Measurements from ENCODE around the gene CMTM8.

Gene CMTM8

DNA sequence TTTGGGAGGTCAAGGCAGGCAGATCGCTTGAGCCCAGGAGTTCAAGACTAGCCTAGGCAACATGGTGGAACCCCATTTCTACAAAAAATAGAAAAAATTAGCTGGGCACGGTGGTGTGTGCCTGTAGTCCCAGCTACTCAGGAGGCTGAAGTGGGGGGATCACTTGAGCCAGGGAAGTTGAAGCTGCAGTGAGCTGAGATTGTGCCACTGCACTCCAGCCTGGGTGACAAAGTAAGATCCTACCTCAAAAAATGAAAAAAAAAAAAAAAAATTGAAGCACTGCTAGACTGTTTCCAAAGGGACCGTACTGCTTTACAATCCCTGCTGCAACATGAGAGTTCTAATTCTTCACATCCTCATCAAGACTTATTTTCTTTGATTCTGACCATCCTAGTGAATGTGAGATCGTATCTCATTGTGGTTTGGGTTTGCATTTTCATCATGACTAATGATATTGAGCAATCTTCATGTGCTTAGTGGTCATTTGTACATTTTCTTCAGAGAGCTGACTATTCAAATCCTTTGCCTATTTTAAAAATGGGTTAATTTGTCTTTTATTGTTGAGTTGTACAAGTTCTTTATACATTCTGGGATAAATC lies 10.8 kb downstream of the CMTM8 start:
- POLR2A ChIA-PET (ENCODE audit: low non-redundant PET): no interaction called here
- peak overlapping the region; percentile 66 for H3K27ac ChIP-seq
- DNase-seq (ENCODE audit: low spot score): peak; percentile 57
- TF ChIP-seq, protein P1, sequence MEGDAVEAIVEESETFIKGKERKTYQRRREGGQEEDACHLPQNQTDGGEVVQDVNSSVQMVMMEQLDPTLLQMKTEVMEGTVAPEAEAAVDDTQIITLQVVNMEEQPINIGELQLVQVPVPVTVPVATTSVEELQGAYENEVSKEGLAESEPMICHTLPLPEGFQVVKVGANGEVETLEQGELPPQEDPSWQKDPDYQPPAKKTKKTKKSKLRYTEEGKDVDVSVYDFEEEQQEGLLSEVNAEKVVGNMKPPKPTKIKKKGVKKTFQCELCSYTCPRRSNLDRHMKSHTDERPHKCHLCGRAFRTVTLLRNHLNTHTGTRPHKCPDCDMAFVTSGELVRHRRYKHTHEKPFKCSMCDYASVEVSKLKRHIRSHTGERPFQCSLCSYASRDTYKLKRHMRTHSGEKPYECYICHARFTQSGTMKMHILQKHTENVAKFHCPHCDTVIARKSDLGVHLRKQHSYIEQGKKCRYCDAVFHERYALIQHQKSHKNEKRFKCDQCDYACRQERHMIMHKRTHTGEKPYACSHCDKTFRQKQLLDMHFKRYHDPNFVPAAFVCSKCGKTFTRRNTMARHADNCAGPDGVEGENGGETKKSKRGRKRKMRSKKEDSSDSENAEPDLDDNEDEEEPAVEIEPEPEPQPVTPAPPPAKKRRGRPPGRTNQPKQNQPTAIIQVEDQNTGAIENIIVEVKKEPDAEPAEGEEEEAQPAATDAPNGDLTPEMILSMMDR (conservative IDR thresholded peaks at IDR 0.05; ENCODE audit: low read depth): no peak
- CTCF ChIA-PET: no interaction called here

DNA sequence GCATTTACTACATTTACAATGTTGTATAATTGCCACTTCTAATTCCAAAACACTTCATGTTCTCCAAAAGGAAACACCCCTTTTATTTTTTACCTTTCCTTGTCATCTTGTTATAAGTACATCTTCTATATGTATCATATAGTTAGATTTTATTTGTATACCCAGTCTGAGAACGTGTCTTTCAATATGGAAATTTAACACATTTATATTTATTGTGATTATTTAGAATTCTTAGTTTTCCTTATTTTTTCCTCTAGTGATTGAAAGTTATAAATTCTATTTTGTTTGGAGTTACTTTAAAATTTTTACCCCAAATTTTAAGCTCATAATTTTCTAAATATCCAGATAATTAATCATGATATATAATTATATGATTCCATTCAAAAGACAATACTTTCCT lies 15.8 kb downstream of the CMTM8 start:
- H3K27ac ChIP-seq: no peak overlapping the region
- ChIA-PET POLR2A (ENCODE audit: low non-redundant PET) (no interaction called here), CTCF (no interaction called here)
- no peak for DNase-seq (ENCODE audit: low spot score)
- TF ChIP-seq, protein P1 (conservative IDR thresholded peaks at IDR 0.05; ENCODE audit: low read depth): no peak

DNA sequence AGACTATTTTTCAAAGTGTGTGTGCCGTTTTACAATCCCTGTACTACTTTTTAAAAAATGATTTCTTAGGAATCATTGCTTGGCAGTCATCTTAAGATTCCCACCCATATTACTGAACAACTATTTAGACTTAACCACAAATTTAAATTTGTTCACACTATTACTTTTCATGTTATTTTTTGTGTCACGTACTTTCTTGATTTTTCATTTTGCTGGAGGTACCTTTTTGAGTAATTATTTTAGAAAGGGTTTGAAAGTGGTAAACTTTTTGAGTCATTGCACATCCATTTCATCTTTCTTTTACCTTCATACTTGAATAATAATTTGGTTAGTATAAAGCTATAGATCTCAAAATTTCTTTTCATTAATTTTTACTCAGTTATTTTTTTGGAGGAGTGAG lies 16.9 kb downstream of the CMTM8 start:
- no peak overlapping the region for H3K27ac ChIP-seq
- TF ChIP-seq, protein P1 (conservative IDR thresholded peaks at IDR 0.05; ENCODE audit: low read depth): no peak
- CTCF ChIA-PET: no interaction called here
- POLR2A ChIA-PET (ENCODE audit: low non-redundant PET): no interaction called here
- no peak for DNase-seq (ENCODE audit: low spot score)

DNA sequence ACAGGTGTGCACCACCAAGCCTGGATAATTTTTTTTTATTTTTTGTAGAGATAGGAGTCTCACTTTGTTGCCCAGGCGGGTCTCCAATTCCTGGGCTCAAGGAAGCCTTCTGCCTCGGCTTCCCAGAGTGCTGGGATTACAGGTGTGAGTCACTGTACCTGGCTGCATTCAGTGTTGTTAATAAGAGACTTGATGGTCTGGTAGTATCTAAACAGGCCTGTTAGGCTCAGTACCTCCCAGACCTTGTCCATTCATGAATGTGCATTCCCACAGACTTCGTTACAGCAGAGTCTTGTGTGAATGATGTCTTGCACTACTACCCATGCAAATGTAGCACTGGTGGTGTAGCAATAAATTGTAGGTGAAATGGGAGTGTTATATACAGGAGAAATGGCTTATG lies 17.7 kb downstream of the CMTM8 start:
- ChIA-PET CTCF (no interaction called here), POLR2A (ENCODE audit: low non-redundant PET) (no interaction called here)
- TF ChIP-seq, protein P1 (conservative IDR thresholded peaks at IDR 0.05; ENCODE audit: low read depth): no peak
- H3K27ac ChIP-seq: no peak overlapping the region
- DNase-seq (ENCODE audit: low spot score): no peak

DNA sequence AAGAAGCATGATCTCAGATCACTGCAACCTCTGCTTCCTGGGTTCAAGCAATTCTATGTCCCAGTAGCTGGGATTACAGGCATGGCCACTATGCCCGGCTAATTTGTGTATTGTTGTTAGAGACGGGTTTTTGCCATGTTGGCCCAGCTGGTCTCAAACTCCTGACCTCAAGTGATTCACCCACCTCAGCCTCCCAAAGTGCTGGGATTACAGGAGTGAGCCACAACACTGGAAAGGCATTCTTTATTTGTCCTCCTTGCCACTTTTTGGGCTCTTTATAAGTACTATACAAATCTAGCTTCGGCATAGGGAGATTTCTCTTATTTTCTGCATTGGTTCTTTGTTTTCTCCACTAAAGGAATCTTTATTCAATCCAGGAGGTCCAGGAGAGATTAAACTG lies 18.6 kb downstream of the CMTM8 start:
- POLR2A ChIA-PET (ENCODE audit: low non-redundant PET): no interaction called here
- CTCF ChIA-PET: no interaction called here

DNA sequence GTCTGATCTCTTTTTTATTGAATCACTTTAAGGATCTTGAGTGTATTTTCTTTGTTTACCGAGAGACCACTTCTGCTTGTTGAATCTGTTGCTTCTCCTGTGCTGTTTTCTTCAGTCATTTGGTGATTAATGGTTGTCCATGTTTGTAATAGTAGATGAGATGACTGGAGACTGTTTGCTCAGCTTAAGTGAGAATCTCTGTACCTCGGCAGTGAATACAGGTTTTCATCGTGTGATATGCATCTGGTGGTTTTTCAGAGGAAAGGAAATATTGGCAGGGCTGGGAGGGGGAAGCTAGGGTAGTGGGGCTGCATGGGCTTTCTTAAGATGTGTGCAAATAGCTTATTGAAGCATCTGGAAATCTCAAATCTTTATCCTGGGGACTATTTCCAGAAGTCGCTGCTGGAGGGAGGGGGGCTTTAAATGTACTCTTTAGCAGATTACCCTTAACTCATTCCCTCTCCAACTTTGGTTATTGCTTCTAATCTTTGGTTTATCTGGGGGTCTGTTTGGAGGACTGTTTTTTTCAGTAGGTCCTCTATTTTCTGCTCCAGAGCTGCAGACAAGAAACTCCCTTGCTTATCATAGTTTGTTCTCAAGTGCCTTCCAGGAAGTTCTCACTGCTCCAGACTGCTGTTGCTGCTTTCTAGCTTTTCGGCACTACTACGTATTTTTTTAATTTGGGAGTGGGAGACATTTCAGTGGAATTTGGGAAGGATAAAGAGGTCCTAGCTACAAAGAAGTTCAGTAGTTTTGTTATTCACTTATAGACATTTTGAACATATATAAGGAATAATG lies 19.4 kb downstream of the CMTM8 start:
- no peak overlapping the region for H3K27ac ChIP-seq
- CTCF ChIA-PET: no interaction called here
- TF ChIP-seq, protein P1 (conservative IDR thresholded peaks at IDR 0.05; ENCODE audit: low read depth): no peak
- POLR2A ChIA-PET (ENCODE audit: low non-redundant PET): no interaction called here
- no peak for DNase-seq (ENCODE audit: low spot score)

More for the DNA sequence above, 18.6 kb downstream of the CMTM8 start:
- TF ChIP-seq, protein P1 (conservative IDR thresholded peaks at IDR 0.05; ENCODE audit: low read depth): no peak
- DNase-seq (ENCODE audit: low spot score): no peak
- no peak overlapping the region for H3K27ac ChIP-seq
